ENCODE data around the gene DNAH2. TPM values are rescaled to one million over a fixed set of nuclear protein-coding genes. Genes with fewer than 3 reads are reported as not detected.

Gene DNAH2
- total and polyA plus RNA-seq, 9 of the 15 experiments (the other 6 are each of a cell fraction or from before 2014, with no cell fraction given): 0.03 TPM; not detected in 8

- TF ChIP-seq, protein P1, sequence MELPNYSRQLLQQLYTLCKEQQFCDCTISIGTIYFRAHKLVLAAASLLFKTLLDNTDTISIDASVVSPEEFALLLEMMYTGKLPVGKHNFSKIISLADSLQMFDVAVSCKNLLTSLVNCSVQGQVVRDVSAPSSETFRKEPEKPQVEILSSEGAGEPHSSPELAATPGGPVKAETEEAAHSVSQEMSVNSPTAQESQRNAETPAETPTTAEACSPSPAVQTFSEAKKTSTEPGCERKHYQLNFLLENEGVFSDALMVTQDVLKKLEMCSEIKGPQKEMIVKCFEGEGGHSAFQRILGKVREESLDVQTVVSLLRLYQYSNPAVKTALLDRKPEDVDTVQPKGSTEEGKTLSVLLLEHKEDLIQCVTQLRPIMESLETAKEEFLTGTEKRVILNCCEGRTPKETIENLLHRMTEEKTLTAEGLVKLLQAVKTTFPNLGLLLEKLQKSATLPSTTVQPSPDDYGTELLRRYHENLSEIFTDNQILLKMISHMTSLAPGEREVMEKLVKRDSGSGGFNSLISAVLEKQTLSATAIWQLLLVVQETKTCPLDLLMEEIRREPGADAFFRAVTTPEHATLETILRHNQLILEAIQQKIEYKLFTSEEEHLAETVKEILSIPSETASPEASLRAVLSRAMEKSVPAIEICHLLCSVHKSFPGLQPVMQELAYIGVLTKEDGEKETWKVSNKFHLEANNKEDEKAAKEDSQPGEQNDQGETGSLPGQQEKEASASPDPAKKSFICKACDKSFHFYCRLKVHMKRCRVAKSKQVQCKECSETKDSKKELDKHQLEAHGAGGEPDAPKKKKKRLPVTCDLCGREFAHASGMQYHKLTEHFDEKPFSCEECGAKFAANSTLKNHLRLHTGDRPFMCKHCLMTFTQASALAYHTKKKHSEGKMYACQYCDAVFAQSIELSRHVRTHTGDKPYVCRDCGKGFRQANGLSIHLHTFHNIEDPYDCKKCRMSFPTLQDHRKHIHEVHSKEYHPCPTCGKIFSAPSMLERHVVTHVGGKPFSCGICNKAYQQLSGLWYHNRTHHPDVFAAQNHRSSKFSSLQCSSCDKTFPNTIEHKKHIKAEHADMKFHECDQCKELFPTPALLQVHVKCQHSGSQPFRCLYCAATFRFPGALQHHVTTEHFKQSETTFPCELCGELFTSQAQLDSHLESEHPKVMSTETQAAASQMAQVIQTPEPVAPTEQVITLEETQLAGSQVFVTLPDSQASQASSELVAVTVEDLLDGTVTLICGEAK (IDR thresholded peaks at IDR 0.05): peak; percentile 58; the same call in 1 of the 2 replicates
- TF ChIP-seq, protein P1 (CRISPR knock-in tag; IDR thresholded peaks at IDR 0.05): no peak
- no peak for TF ChIP-seq ZNF324 (CRISPR knock-in tag; IDR thresholded peaks at IDR 0.05)
- TF ChIP-seq NEUROD1 (IDR thresholded peaks at IDR 0.05; ENCODE audit: borderline replicate concordance, low read depth, low read length, partially characterized antibody): no peak
- peak; percentile 71 for TF ChIP-seq DPF2 (IDR thresholded peaks at IDR 0.05)
- no peak for TF ChIP-seq RBM15 (IDR thresholded peaks at IDR 0.05; ENCODE audit: insufficient read depth, low read length)
- no peak for TF ChIP-seq NR0B1 (IDR thresholded peaks at IDR 0.05; ENCODE audit: partially characterized antibody)
- TF ChIP-seq ZNF311 (CRISPR knock-in tag; IDR thresholded peaks at IDR 0.05): no peak
- TF ChIP-seq SRSF1 (IDR thresholded peaks at IDR 0.05; ENCODE audit: low read depth, low read length): no peak
- TF ChIP-seq PML (IDR thresholded peaks at IDR 0.05; ENCODE audit: low read length): no peak
- TF ChIP-seq HMG20A (CRISPR knock-in tag; conservative IDR thresholded peaks at IDR 0.05): no peak
- peak; percentile 74 for TF ChIP-seq ZNF316 (IDR thresholded peaks at IDR 0.05)
- TF ChIP-seq, protein P2, sequence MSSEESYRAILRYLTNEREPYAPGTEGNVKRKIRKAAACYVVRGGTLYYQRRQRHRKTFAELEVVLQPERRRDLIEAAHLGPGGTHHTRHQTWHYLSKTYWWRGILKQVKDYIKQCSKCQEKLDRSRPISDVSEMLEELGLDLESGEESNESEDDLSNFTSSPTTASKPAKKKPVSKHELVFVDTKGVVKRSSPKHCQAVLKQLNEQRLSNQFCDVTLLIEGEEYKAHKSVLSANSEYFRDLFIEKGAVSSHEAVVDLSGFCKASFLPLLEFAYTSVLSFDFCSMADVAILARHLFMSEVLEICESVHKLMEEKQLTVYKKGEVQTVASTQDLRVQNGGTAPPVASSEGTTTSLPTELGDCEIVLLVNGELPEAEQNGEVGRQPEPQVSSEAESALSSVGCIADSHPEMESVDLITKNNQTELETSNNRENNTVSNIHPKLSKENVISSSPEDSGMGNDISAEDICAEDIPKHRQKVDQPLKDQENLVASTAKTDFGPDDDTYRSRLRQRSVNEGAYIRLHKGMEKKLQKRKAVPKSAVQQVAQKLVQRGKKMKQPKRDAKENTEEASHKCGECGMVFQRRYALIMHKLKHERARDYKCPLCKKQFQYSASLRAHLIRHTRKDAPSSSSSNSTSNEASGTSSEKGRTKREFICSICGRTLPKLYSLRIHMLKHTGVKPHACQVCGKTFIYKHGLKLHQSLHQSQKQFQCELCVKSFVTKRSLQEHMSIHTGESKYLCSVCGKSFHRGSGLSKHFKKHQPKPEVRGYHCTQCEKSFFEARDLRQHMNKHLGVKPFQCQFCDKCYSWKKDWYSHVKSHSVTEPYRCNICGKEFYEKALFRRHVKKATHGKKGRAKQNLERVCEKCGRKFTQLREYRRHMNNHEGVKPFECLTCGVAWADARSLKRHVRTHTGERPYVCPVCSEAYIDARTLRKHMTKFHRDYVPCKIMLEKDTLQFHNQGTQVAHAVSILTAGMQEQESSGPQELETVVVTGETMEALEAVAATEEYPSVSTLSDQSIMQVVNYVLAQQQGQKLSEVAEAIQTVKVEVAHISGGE (CRISPR knock-in tag; IDR thresholded peaks at IDR 0.05): peak in 1 of 3 experiments; percentile 86; a peak in 2 of 6 replicates
Observed at GRCh38 chr17:7842380-7843256, 125.1 kb downstream of the DNAH2 start (continued).

Measured in K562 (cell line).